ENCODE measurements around the gene MYO1D.

MYO1D gene

GRCh38 chr17:32798938-32799337 lies 78.0 kb downstream of the MYO1D start:
- no peak for TF ChIP-seq CTCF (IDR thresholded peaks at IDR 0.05; ENCODE audit: low read depth, low read length, missing control alignments)
- DNase-seq (ENCODE audit: low read depth): no peak
- H3K4me3 ChIP-seq (ENCODE audit: low read depth, low read length): no peak overlapping the region

- no peak for DNase-seq (ENCODE audit: low read depth)
- TF ChIP-seq CTCF (IDR thresholded peaks at IDR 0.05; ENCODE audit: low read depth, low read length, missing control alignments): no peak
- H3K4me3 ChIP-seq (ENCODE audit: low read depth, low read length): no peak overlapping the region
Measured at GRCh38 chr17:32795339-32795979, 81.5 kb downstream of the MYO1D start.

- no peak for DNase-seq (ENCODE audit: low read depth)
- no peak overlapping the region for H3K4me3 ChIP-seq (ENCODE audit: low read depth, low read length)
- TF ChIP-seq CTCF (IDR thresholded peaks at IDR 0.05; ENCODE audit: low read depth, low read length, missing control alignments): no peak
Measured at GRCh38 chr17:32794533-32795246, 82.2 kb downstream of the MYO1D start.

GRCh38 chr17:32793841-32794240 lies 83.1 kb downstream of the MYO1D start:
- DNase-seq (ENCODE audit: low read depth): no peak
- TF ChIP-seq CTCF (IDR thresholded peaks at IDR 0.05; ENCODE audit: low read depth, low read length, missing control alignments): no peak
- H3K4me3 ChIP-seq (ENCODE audit: low read depth, low read length): no peak overlapping the region

- no peak overlapping the region for H3K4me3 ChIP-seq (ENCODE audit: low read depth, low read length)
- DNase-seq (ENCODE audit: low read depth): peak; percentile 31
- TF ChIP-seq CTCF (IDR thresholded peaks at IDR 0.05; ENCODE audit: low read depth, low read length, missing control alignments): no peak
Measured at GRCh38 chr17:32792207-32792606, 84.7 kb downstream of the MYO1D start.

GRCh38 chr17:32786169-32786568 lies 90.8 kb downstream of the MYO1D start:
- DNase-seq (ENCODE audit: low read depth): no peak
- no peak for TF ChIP-seq CTCF (IDR thresholded peaks at IDR 0.05; ENCODE audit: low read depth, low read length, missing control alignments)
- H3K4me3 ChIP-seq (ENCODE audit: low read depth, low read length): no peak overlapping the region

GRCh38 chr17:32784113-32784512 lies 92.8 kb downstream of the MYO1D start:
- no peak for TF ChIP-seq CTCF (IDR thresholded peaks at IDR 0.05; ENCODE audit: low read depth, low read length, missing control alignments)
- no peak for DNase-seq (ENCODE audit: low read depth)
- H3K4me3 ChIP-seq (ENCODE audit: low read depth, low read length): no peak overlapping the region

Measured in GM12864 (cell line).